Measurements from ENCODE around the gene XYLT1. TPM values are rescaled to one million over a fixed set of nuclear protein-coding genes. Genes with fewer than 3 reads are reported as not detected.

XYLT1 gene
- total RNA-seq, 2 donors from 2014 or later: 15.0 to 18.3 TPM

DNA sequence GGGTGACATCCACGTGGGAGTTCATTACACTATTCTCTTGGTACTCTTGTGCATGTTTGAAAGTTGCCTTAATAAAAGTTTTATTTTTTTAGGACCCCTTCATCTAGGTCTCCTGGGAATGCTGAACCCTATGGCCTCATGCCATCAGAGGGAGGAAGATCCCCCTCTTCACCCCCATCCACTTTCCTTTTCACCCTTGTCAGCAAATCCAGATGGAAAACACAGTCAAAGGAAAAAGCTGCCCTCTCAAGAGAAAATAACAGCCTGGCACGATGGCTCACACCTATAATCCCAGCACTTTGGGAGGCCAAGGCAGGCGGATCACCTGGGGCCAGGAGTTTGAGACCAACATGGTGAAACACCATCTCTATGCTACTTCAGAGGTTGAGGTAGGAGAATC, 274.2 kb downstream of the XYLT1 start:
- intact Hi-C loops (cut with DNase I): loop anchor here (5.0 kb wide), 2 partner anchors 271 to 381 kb away; no protein-coding TSS in a partner anchor

DNA sequence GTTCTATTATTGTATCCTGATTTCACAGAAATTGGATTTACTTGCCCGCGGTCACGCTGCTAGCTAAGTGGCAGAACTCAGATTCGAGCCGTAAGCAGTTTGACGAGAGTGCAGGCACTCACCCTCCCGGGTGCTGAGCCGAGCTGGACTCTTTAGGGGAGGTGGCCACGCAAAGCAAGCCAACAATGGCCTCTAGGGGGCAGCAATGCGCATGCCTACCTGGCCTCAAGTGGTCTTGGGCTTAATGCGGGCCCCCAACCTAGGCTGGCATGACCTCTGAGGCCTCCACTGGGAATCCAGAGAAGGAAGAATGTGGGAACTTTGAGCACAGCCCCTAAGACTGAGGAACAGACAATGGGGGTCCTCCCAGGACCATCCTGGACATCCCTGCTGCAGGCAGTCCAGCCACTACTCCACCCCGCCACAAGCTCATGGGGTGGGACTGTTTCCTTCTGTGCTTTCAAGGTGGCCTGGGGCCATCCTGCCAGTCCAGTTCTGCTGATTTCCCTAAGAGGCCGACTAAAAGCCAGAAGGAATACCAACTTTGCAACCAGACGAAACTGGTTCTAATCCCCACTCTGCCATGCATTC, 276.5 kb downstream of the XYLT1 start:
- H3K4me1 ChIP-seq: no peaks in the 10 kb centered on the region
- no peak overlapping the region for H3K9ac ChIP-seq (ENCODE audit: low read depth in 2 of 2, low read length in 2 of 2)
- intact Hi-C loops (cut with DNase I): no loop called here
- H3K9me3 ChIP-seq: no peaks in the 10 kb centered on the region
- DNase-seq: peak; percentile 61
- no peaks in the 10 kb centered on the region for H3K27me3 ChIP-seq
- H3K27ac ChIP-seq: no peak overlapping the region
- peaks cover 6% of the 10 kb centered on the region for H3K36me3 ChIP-seq
- H3K4me3 ChIP-seq: no peak overlapping the region
- TF ChIP-seq, protein P1, sequence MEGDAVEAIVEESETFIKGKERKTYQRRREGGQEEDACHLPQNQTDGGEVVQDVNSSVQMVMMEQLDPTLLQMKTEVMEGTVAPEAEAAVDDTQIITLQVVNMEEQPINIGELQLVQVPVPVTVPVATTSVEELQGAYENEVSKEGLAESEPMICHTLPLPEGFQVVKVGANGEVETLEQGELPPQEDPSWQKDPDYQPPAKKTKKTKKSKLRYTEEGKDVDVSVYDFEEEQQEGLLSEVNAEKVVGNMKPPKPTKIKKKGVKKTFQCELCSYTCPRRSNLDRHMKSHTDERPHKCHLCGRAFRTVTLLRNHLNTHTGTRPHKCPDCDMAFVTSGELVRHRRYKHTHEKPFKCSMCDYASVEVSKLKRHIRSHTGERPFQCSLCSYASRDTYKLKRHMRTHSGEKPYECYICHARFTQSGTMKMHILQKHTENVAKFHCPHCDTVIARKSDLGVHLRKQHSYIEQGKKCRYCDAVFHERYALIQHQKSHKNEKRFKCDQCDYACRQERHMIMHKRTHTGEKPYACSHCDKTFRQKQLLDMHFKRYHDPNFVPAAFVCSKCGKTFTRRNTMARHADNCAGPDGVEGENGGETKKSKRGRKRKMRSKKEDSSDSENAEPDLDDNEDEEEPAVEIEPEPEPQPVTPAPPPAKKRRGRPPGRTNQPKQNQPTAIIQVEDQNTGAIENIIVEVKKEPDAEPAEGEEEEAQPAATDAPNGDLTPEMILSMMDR (IDR thresholded peaks at IDR 0.05): peak; percentile 76

More for the DNA sequence above, 274.2 kb downstream of the XYLT1 start:
- TF ChIP-seq, protein P1 (IDR thresholded peaks at IDR 0.05): no peak
- no peaks in the 10 kb centered on the region for H3K4me1 ChIP-seq
- no peaks in the 10 kb centered on the region for H3K27me3 ChIP-seq
- no peak overlapping the region for H3K27ac ChIP-seq
- H3K36me3 ChIP-seq: peaks cover 6% of the 10 kb centered on the region
- H3K4me3 ChIP-seq: no peak overlapping the region
- DNase-seq: no peak
- H3K9ac ChIP-seq (ENCODE audit: low read depth in 2 of 2, low read length in 2 of 2): no peak overlapping the region
- no peaks in the 10 kb centered on the region for H3K9me3 ChIP-seq

DNA sequence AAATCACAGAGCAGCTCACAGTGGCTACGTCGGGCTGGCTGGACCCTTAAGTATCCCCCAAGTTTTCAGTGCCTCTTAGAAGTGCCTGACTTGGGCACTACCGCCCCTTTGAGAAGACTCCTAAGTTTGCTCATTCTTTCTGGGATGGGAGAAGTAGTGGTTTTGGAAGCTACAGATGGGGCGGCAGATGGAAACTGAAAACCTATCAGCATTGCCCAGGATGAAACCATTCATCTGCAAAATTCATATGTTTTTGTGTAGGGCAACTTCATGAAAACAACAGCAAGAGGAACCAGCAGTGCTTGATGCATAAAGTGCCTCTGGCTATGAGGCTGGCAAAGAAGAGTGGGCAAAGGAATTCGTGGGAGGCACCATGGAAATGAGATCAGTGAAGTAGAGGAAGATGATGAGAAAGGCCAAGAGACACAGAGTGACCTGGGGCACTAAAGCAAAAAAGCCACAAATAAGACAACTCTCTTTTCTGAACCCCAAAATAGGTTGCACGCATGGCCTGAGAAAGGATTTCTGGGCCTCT, 277.1 kb downstream of the XYLT1 start:
- H3K9me3 ChIP-seq: no peaks in the 10 kb centered on the region
- H3K4me1 ChIP-seq: no peaks in the 10 kb centered on the region
- no peak for DNase-seq
- H3K27ac ChIP-seq: no peak overlapping the region
- TF ChIP-seq, protein P1 (IDR thresholded peaks at IDR 0.05): no peak
- intact Hi-C loops (cut with DNase I): no loop called here
- H3K36me3 ChIP-seq: peaks cover 6% of the 10 kb centered on the region
- no peak overlapping the region for H3K9ac ChIP-seq (ENCODE audit: low read depth in 2 of 2, low read length in 2 of 2)
- H3K4me3 ChIP-seq: no peak overlapping the region
- no peaks in the 10 kb centered on the region for H3K27me3 ChIP-seq

DNA sequence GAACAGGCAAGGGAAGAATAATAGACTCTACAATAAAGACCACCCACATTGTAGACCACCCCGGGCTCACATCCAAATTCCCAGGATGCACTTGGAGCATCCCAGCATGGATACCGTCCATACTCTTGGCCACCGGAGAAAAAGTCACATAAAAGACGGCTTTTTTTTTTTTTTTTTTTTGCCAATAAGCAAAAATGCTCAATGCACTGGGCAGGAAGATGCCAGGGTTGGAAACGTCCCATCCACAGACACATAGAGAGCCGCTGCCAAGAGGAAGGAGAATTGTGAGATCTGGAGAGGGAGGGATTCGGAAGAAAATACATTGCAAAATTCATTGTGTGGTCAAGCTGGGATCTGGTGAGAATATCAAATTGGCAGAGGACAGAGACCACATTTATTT, 286.7 kb downstream of the XYLT1 start:
- intact Hi-C loops (cut with DNase I): no loop called here

DNA sequence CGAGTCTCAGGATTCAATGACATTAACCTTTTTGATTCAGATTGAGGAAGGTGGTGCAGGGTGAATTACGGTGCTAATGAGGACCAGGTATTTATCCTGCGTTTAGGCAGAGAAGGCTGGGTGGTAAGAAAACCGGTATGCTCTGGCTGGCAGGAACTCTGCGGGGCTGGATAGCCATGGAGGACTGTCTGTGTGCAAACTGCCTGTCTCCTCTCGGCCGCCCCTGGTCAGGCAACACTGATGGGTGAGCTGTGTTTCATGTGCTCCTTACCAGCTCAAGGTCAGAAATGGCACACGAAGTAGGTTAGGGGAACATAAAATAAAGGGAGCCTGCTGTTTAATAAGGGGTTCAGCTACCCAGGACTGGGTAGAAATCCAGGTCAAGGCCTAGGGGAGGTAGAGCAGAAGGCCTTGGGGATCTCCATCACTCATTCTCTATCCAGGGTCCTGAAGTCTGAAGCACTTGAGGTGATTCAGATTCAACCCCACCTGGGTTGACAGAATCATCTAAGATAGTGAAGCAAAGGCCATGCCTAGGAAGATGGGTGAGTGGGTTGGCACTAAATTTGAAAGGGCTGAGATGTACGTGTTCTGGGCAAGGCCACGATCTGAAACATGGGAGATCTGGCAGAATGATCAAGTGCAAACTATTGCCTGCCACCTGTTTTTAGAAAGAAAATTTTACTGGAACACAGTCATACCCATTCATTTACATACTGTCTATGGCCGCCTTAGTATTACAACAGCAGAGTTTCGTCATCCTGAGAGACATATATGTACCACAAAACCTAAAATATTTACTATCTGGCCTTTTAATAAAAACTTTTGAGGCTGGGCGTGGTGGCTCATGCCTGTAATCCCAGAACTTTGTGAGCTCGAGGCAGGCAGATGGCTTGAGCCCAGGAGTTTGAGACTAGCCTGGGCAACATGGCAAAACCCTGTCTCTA, 292.5 kb downstream of the XYLT1 start:
- Histone ChIP-seq H3K9ac (ENCODE audit: low read depth in 2 of 2, low read length in 2 of 2) (no peak overlapping the region), H3K27me3 (no peaks in the 10 kb centered on the region), H3K9me3 (no peaks in the 10 kb centered on the region), H3K27ac (no peak overlapping the region), H3K36me3 (no peaks in the 10 kb centered on the region), H3K4me3 (no peak overlapping the region), H3K4me1 (no peaks in the 10 kb centered on the region)
- TF ChIP-seq, protein P1 (IDR thresholded peaks at IDR 0.05): no peak
- intact Hi-C loops (cut with DNase I): no loop called here
- no peak for DNase-seq

More for the DNA sequence above, 286.7 kb downstream of the XYLT1 start:
- Histone ChIP-seq H3K27me3 (no peaks in the 10 kb centered on the region), H3K9me3 (no peaks in the 10 kb centered on the region), H3K27ac (no peak overlapping the region), H3K4me3 (no peak overlapping the region), H3K9ac (ENCODE audit: low read depth in 2 of 2, low read length in 2 of 2) (no peak overlapping the region), H3K4me1 (no peaks in the 10 kb centered on the region), H3K36me3 (no peaks in the 10 kb centered on the region)
- no peak for DNase-seq
- TF ChIP-seq, protein P1 (IDR thresholded peaks at IDR 0.05): no peak
